Activated naive CD4-positive, alpha-beta T cell treated with Interleukin-2 at 50 U/mL for 16 hours (primary cell): Measurements from ENCODE around the gene TAMALIN.
"Not testable (repeated sequence)": the region's sequence is repeated elsewhere in the genome, so short reads cannot be mapped to it uniquely, and the experiment has no call there.

Experiments used
- DNase-seq: peaks from one replicate; pipeline ENCODE4 v3.0.0-alpha.2; 2020

The TAMALIN gene

GRCh38 chr12:52006726-52007157 is at the start of gene TAMALIN:
TAMALIN (plus strand) TSS chr12:52006946; CDS start chr12:52007020, 74 bp downstream.
- peak; percentile 82 for DNase-seq

GRCh38 chr12:51958542-51958941 is 48.2 kb upstream of the TAMALIN start:
- DNase-seq, result no peak

GRCh38 chr12:51959211-51959610 is 47.5 kb upstream of the TAMALIN start:
- DNase-seq, result no peak

- DNase-seq, result no peak
These were observed 46.8 kb upstream of the TAMALIN start for GRCh38 chr12:51959921-51960320.

- DNase-seq, result no peak
These were observed 46.3 kb upstream of the TAMALIN start for GRCh38 chr12:51960488-51960887.

GRCh38 chr12:51960890-51961289 is 45.9 kb upstream of the TAMALIN start:
- DNase-seq, result no peak

- DNase-seq, result no peak
These were observed 44.9 kb upstream of the TAMALIN start for GRCh38 chr12:51961834-51962233.

- no peak for DNase-seq
These were observed 44.0 kb upstream of the TAMALIN start for GRCh38 chr12:51962737-51963136.

- DNase-seq, result no peak
These were observed 43.3 kb upstream of the TAMALIN start for GRCh38 chr12:51963477-51963876.

- DNase-seq, result no peak
These were observed 37.1 kb upstream of the TAMALIN start for GRCh38 chr12:51969643-51970042.

GRCh38 chr12:51970904-51971646 is 35.7 kb upstream of the TAMALIN start:
- peak; percentile 56 for DNase-seq

- DNase-seq, result no peak
These were observed 34.9 kb upstream of the TAMALIN start for GRCh38 chr12:51971679-51972421.

GRCh38 chr12:51972422-51972812 is 34.3 kb upstream of the TAMALIN start:
- DNase-seq, result no peak

- peak; percentile 64 for DNase-seq
These were observed 33.9 kb upstream of the TAMALIN start for GRCh38 chr12:51972849-51973273.

GRCh38 chr12:51973560-51973959 is 33.2 kb upstream of the TAMALIN start:
- DNase-seq, result no peak

- no peak for DNase-seq
These were observed 32.1 kb upstream of the TAMALIN start for GRCh38 chr12:51974646-51975045.

- DNase-seq, result no peak
These were observed 31.6 kb upstream of the TAMALIN start for GRCh38 chr12:51975196-51975595.

- DNase-seq, result no peak
These were observed 30.2 kb upstream of the TAMALIN start for GRCh38 chr12:51976376-51977160.

GRCh38 chr12:51977320-51977753 is 29.4 kb upstream of the TAMALIN start:
- no peak for DNase-seq

GRCh38 chr12:51979306-51979705 is 27.4 kb upstream of the TAMALIN start:
- DNase-seq, result not testable (repeated sequence)

GRCh38 chr12:51980051-51980808 is 26.5 kb upstream of the TAMALIN start:
- peak; percentile 72 for DNase-seq

GRCh38 chr12:51980809-51981127 is 26.0 kb upstream of the TAMALIN start:
- no peak for DNase-seq

- DNase-seq, result no peak
These were observed 22.1 kb upstream of the TAMALIN start for GRCh38 chr12:51984657-51985056.
